IPS-NIHi11 (cell line): Measurements from ENCODE around the gene LACC1.

Source experiments
- DNase-seq: peaks from one replicate; pipeline ENCODE4 v3.0.0; 2012; ENCODE audit warnings: mixed read lengths, low spot score

The LACC1 gene

GRCh38 chr13:43884222-43884621, 4.5 kb downstream of the LACC1 start:
- no peak for DNase-seq

GRCh38 chr13:43894438-43894837, 14.7 kb downstream of the LACC1 start:
- DNase-seq: peak; percentile 16

GRCh38 chr13:43895940-43896339, 16.2 kb downstream of the LACC1 start:
- no peak for DNase-seq

- DNase-seq: peak; percentile 47
Measured at GRCh38 chr13:43905435-43906031, 25.8 kb downstream of the LACC1 start.

GRCh38 chr13:43908156-43909126, 28.7 kb downstream of the LACC1 start:
- no peak for DNase-seq

- DNase-seq: no peak
Measured at GRCh38 chr13:43910856-43911255, 31.2 kb downstream of the LACC1 start.

- no peak for DNase-seq
Measured at GRCh38 chr13:43911278-43911677, 31.6 kb downstream of the LACC1 start.

GRCh38 chr13:43911871-43912270, 32.2 kb downstream of the LACC1 start:
- DNase-seq: no peak

GRCh38 chr13:43915451-43915850, 35.7 kb downstream of the LACC1 start:
- no peak for DNase-seq

- DNase-seq: no peak
Measured at GRCh38 chr13:43916828-43917227, 37.1 kb downstream of the LACC1 start.

GRCh38 chr13:43918636-43919035, 38.9 kb downstream of the LACC1 start:
- DNase-seq: no peak

- no peak for DNase-seq
Measured at GRCh38 chr13:43920965-43921674, 41.4 kb downstream of the LACC1 start.

- no peak for DNase-seq
Measured at GRCh38 chr13:43924549-43925245, 45.0 kb downstream of the LACC1 start.

GRCh38 chr13:43929947-43930346, 50.2 kb downstream of the LACC1 start:
- no peak for DNase-seq

GRCh38 chr13:43933378-43933777, 53.7 kb downstream of the LACC1 start:
- no peak for DNase-seq

- no peak for DNase-seq
Measured at GRCh38 chr13:43934273-43934672, 54.6 kb downstream of the LACC1 start.

GRCh38 chr13:43935878-43936277, 56.2 kb downstream of the LACC1 start:
- no peak for DNase-seq

- DNase-seq: no peak
Measured at GRCh38 chr13:43936647-43937046, 56.9 kb downstream of the LACC1 start.

- no peak for DNase-seq
Measured at GRCh38 chr13:43937839-43938238, 58.1 kb downstream of the LACC1 start.

- DNase-seq: no peak
Measured at GRCh38 chr13:43938449-43938848, 58.7 kb downstream of the LACC1 start.

- DNase-seq: no peak
Measured at GRCh38 chr13:43939086-43939485, 59.4 kb downstream of the LACC1 start.

- DNase-seq: no peak
Measured at GRCh38 chr13:43942286-43942685, 62.6 kb downstream of the LACC1 start.
